OCI-LY7 (cell line): ENCODE data around the gene APOL3. TPM values are rescaled to one million over a fixed set of nuclear protein-coding genes. Genes with fewer than 3 reads are reported as not detected.

Source experiments
- BruUV-seq: library from RNA; stranded (reverse); fragments of 400-500 nt; replicated peaks from 2 replicates; lab custom pipeline; 2021; lab: Mats Ljungman, UMichigan
- CTCF ChIA-PET: fragments of 300-600 bp; sonication (Branson Sonifier 250); formaldehyde crosslinking; loops from one replicate; lab custom pipeline; 2022; ENCODE audit warnings: antibody characterized with exemption; ENCODE audit not compliant: unreplicated experiment; lab: Charles Lee
- POLR2A ChIA-PET: fragments of 300-600 bp; sonication (Branson Sonifier 250); formaldehyde crosslinking; loops from one replicate; lab custom pipeline; 2022; ENCODE audit warnings: antibody characterized with exemption; lab: Charles Lee
- DNase-seq: peaks from one replicate; pipeline ENCODE4 v3.0.0-alpha.2; 2015; ENCODE audit warnings: low spot score
- H2AFZ ChIP-seq: fragments of 200-600 bp; sonication (generic), shearing (Covaris generic); 2 replicates; pipeline ENCODE4 v1.6.1; 2014; ENCODE audit warnings: mild to moderate bottlenecking, antibody characterized with exemption, low read length, moderate library complexity
- H3K27ac ChIP-seq: fragments of 200-600 bp; sonication (generic); 2 replicates; pipeline ENCODE4 v1.5.1; 2014; ENCODE audit warnings: mixed run types, low read depth, mild to moderate bottlenecking, moderate library complexity, low read length, inconsistent platforms; ENCODE audit not compliant: poor library complexity, severe bottlenecking
- H3K36me3 ChIP-seq: fragments of 200-600 bp; sonication (generic); 2 replicates; pipeline ENCODE4 v1.6.1; 2014; ENCODE audit warnings: mild to moderate bottlenecking, antibody characterized with exemption, low read length, moderate library complexity, mixed read lengths; ENCODE audit not compliant: insufficient read depth
- H3K4me1 ChIP-seq: fragments of 200-600 bp; sonication (generic); 2 replicates; pipeline ENCODE4 v1.5.1; 2014; ENCODE audit warnings: mild to moderate bottlenecking, low read length; ENCODE audit not compliant: insufficient read depth, poor library complexity, severe bottlenecking
- H3K4me2 ChIP-seq: fragments of 200-600 bp; sonication (generic); 2 replicates; pipeline ENCODE4 v1.6.1; 2014; ENCODE audit warnings: mild to moderate bottlenecking, low read length
- H3K4me3 ChIP-seq: fragments of 200-600 bp; sonication (generic); 2 replicates; pipeline ENCODE4 v1.5.1; 2014; ENCODE audit warnings: mild to moderate bottlenecking, low read depth, low read length; ENCODE audit not compliant: poor library complexity, severe bottlenecking
- H3K79me2 ChIP-seq: fragments of 200-600 bp; sonication (generic); 2 replicates; pipeline ENCODE4 v1.6.1; 2016; ENCODE audit warnings: low read depth, mild to moderate bottlenecking, low read length, moderate library complexity, mixed read lengths; ENCODE audit not compliant: insufficient read depth
- H3K9me2 ChIP-seq: fragments of 200-600 bp; sonication (generic); 2 replicates; pipeline ENCODE4 v1.6.1; 2016; ENCODE audit warnings: mild to moderate bottlenecking, low read length, mixed read lengths; ENCODE audit not compliant: insufficient read depth
- H3K9me3 ChIP-seq: fragments of 200-600 bp; sonication (generic); 2 replicates; pipeline ENCODE4 v1.6.1; 2014; ENCODE audit warnings: mild to moderate bottlenecking, mixed run types, low read length, mixed read lengths
- H4K20me1 ChIP-seq: fragments of 200-600 bp; sonication (generic); 2 replicates; pipeline ENCODE4 v1.6.1; 2014; ENCODE audit warnings: mild to moderate bottlenecking, antibody characterized with exemption, low read length, moderate library complexity, mixed read lengths; ENCODE audit not compliant: insufficient read depth
- EZH2phosphoT487 ChIP-seq: fragments of 200-600 bp; sonication (generic); IDR thresholded peaks from 2 replicates; pipeline ENCODE4 v1.6.1; 2018; ENCODE audit warnings: low read depth, borderline replicate concordance, mild to moderate bottlenecking, mixed run types, antibody characterized with exemption, low read length, moderate library complexity, mixed read lengths
- intact Hi-C: fragments of 100-400 bp; cut with micrococcal nuclease; formaldehyde crosslinking; loops from one replicate; pipeline ENCODE4 v1.10.0; 2022; ENCODE audit not compliant: unreplicated experiment
- total RNA-seq, 2 experiments: library from RNA; depleted of rRNA in 1 of 2; stranded (reverse); fragments of >200 nt in 1 of 2; shearing (Covaris generic) in 1 of 2; gene quantifications; 2 replicates each; pipeline ENCODE4 v1.2.3, GENCODE V29; 2014 to 2022
- TF ChIP-seq, protein P1 (sequence below): fragments of 200-600 bp; sonication (generic); conservative IDR thresholded peaks from 2 replicates; pipeline ENCODE4 v1.5.1; 2014; ENCODE audit warnings: mild to moderate bottlenecking, antibody characterized with exemption, low read length, moderate library complexity, mixed read lengths

APOL3 gene
- total RNA-seq, 2 experiments from 2014 or later, result 10.7 to 19.6 TPM

DNA sequence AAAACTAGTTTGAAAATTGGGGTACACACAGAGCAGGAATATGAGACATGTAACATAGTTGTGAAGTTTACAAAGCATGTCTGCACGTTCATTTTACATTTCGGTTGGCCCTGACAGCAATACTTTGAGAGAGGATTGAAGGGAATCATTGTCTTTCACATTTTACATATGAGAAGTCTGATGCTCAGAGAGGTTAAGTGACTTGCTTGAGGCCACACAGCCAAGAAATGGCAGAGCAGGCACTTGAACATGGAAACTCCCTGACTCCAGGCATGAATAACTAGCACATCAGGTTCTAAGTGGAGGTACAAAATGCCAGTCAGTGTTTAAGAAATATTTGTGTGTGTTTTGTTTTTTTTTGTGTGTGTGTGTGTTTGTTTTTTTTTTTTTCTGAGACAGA is 53.6 kb downstream of the APOL3 start:
- Histone ChIP-seq H3K9me2 (no peaks in the 10 kb centered on the region), H4K20me1 (no peaks in the 10 kb centered on the region), H3K36me3 (no peaks in the 10 kb centered on the region), H3K27ac (no peak overlapping the region), H3K4me3 (no peak overlapping the region), H3K79me2 (no peaks in the 10 kb centered on the region), H3K4me1 (peaks cover 16% of the 10 kb centered on the region), H3K9me3 (no peaks in the 10 kb centered on the region), H3K4me2 (no peak overlapping the region), H2AFZ (no peak overlapping the region)
- ChIA-PET POLR2A (no interaction called here), CTCF (no interaction called here)
- intact Hi-C loops, result no loop called here
- DNase-seq, result no peak
- no peak for TF ChIP-seq EZH2phosphoT487
- no TSS peak for BruUV-seq

DNA sequence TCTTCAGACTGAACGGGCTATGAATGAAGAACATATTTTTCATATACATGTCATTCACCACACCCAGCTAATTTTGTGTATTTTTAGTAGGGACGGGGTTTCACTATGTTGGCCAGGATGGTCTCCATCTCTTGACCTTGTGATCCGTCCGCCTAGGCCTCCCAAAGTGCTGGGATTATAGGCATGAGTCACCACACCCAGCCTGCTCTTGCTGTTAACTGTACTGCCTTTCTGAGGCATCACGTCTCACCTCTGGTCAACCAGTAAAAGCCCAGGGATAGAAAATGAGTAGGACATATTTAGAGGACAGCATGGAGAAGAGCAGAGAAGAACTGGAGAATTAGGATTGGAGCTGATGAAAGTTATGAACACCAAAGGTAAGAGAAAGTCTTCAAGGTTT is 55.6 kb downstream of the APOL3 start:
- no peaks in the 10 kb centered on the region for H3K9me2 ChIP-seq
- H4K20me1 ChIP-seq, result no peaks in the 10 kb centered on the region
- H3K4me2 ChIP-seq, result no peak overlapping the region
- H3K27ac ChIP-seq, result no peak overlapping the region
- POLR2A ChIA-PET, result interaction anchor here (0.5 to 1.3 kb wide), 3 partner anchors 9 to 560 kb away, joined by 3 to 4 read pairs (median 4); no protein-coding TSS in a partner anchor
- TF ChIP-seq, protein P1, sequence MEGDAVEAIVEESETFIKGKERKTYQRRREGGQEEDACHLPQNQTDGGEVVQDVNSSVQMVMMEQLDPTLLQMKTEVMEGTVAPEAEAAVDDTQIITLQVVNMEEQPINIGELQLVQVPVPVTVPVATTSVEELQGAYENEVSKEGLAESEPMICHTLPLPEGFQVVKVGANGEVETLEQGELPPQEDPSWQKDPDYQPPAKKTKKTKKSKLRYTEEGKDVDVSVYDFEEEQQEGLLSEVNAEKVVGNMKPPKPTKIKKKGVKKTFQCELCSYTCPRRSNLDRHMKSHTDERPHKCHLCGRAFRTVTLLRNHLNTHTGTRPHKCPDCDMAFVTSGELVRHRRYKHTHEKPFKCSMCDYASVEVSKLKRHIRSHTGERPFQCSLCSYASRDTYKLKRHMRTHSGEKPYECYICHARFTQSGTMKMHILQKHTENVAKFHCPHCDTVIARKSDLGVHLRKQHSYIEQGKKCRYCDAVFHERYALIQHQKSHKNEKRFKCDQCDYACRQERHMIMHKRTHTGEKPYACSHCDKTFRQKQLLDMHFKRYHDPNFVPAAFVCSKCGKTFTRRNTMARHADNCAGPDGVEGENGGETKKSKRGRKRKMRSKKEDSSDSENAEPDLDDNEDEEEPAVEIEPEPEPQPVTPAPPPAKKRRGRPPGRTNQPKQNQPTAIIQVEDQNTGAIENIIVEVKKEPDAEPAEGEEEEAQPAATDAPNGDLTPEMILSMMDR, result no peak
- TF ChIP-seq EZH2phosphoT487, result no peak
- no peak for DNase-seq
- no peak overlapping the region for H3K4me3 ChIP-seq
- BruUV-seq, result no TSS peak
- no peak overlapping the region for H2AFZ ChIP-seq
- no peaks in the 10 kb centered on the region; the same call in 1 of the 2 replicates for H3K9me3 ChIP-seq
- H3K4me1 ChIP-seq, result peaks cover 16% of the 10 kb centered on the region
- H3K36me3 ChIP-seq, result no peaks in the 10 kb centered on the region
- CTCF ChIA-PET, result no interaction called here
- intact Hi-C loops, result no loop called here
- H3K79me2 ChIP-seq, result no peaks in the 10 kb centered on the region

DNA sequence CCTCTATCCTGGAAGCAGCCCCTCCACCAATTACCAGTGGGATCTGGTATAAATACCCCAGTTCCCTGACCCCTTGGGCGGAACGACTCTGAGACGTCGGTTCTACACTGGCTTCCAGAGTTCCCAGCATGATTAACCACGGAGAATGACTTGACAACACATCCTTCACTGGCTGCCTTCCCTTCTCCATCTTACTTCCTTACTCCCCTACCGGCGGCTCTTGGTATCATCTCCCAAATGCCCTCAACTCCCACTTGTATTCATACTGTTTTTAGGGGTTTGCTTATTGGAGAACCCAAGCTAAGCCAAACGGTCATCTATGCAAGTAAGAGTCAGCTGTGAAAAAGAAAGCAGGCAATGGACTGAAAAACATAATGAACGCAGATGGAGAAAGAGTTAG is 56.1 kb downstream of the APOL3 start:
- no TSS peak for BruUV-seq
- intact Hi-C loops, result no loop called here
- Histone ChIP-seq H3K4me1 (peaks cover 16% of the 10 kb centered on the region), H3K9me3 (no peaks in the 10 kb centered on the region; the same call in 1 of the 2 replicates), H3K4me2 (no peak overlapping the region), H3K27ac (no peak overlapping the region), H3K4me3 (no peak overlapping the region), H3K36me3 (no peaks in the 10 kb centered on the region), H3K79me2 (no peaks in the 10 kb centered on the region), H4K20me1 (no peaks in the 10 kb centered on the region), H3K9me2 (no peaks in the 10 kb centered on the region), H2AFZ (no peak overlapping the region)
- POLR2A ChIA-PET, result interaction anchor here (1.3 kb wide), 1 partner anchor 10 kb away, joined by 4 read pairs; no protein-coding TSS in a partner anchor
- CTCF ChIA-PET, result no interaction called here
- TF ChIP-seq EZH2phosphoT487, result no peak
- TF ChIP-seq, protein P1, result no peak
- no peak for DNase-seq
